H1 (cell line): ENCODE results near the gene TOR4A. TPM values are rescaled to one million over a fixed set of nuclear protein-coding genes. Genes with fewer than 3 reads are reported as not detected.

ENCODE experiments used
- E2F6 ChIP-seq: IDR thresholded peaks from 2 replicates; pipeline ENCODE4 v1.6.1; 2012; ENCODE audit warnings: inconsistent platforms
- NANOG ChIP-seq: IDR thresholded peaks from 2 replicates; pipeline ENCODE4 v1.6.1; 2011; ENCODE audit warnings: low read length, low read depth, mild to moderate bottlenecking, inconsistent platforms; ENCODE audit not compliant: insufficient read depth, poor library complexity, severe bottlenecking
- NRF1 ChIP-seq: IDR thresholded peaks from 2 replicates; pipeline ENCODE4 v1.6.1; 2011; ENCODE audit warnings: mild to moderate bottlenecking, low read depth, low read length, improper control_type of control experiment
- SIX5 ChIP-seq: IDR thresholded peaks from 2 replicates; pipeline ENCODE4 v1.6.1; 2011; ENCODE audit warnings: mild to moderate bottlenecking, low read depth, low read length
- polyA plus RNA-seq, 7 experiments: library from polyadenylated mRNA; depleted of rRNA in 3 of 7; stranded (reverse) in 5 of 7; unstranded in 2 of 7; fragments of >200 nt in 5 of 7; fragments of 200-250 nt in 2 of 7; gene quantifications; 1 replicate in 5 of 7; 2 replicates in 1 of 7; 4 replicates in 1 of 7; pipeline versions ENCODE4 v1.2.1 to v1.2.3, GENCODE V29; 2011 to 2013; ENCODE audit warnings: missing spikeins in 2 of 7, mixed read lengths in 2 of 7
- total RNA-seq: library from RNA; stranded (reverse); fragmentation: NEBNext Ultra II Directional; extraction: Animal tissue kit (Norgen Biotek cat#: 25700); gene quantifications from 2 replicates; pipeline ENCODE4 v1.2.1, GENCODE V29; 2021

The TOR4A gene
- total and polyA plus RNA-seq, 2 of the 8 experiments (the other 6 are each of a cell fraction or from before 2014, with no cell fraction given), result 8.4 to 9.3 TPM

- TF ChIP-seq NANOG (no peak), SIX5 (no peak), E2F6 (no peak), NRF1 (no peak)
- TF ChIP-seq, all 59 proteins: peak for 0
Measured at GRCh38 chr9:137232510-137232909, 45.0 kb upstream of the TOR4A start (continued).
